NCI-H146 (cell line): ENCODE data around the gene RGR.
A peak's percentile ranks its signal among the peaks of the same experiment; 100 is the strongest.
"Not testable (repeated sequence)": the region's sequence is repeated elsewhere in the genome, so short reads cannot be mapped to it uniquely, and the experiment has no call there.

Experiments
- DNase-seq: peaks from one replicate; lab custom pipeline; 2025; lab: John Stamatoyannopoulos, UW

Gene RGR

DNA sequence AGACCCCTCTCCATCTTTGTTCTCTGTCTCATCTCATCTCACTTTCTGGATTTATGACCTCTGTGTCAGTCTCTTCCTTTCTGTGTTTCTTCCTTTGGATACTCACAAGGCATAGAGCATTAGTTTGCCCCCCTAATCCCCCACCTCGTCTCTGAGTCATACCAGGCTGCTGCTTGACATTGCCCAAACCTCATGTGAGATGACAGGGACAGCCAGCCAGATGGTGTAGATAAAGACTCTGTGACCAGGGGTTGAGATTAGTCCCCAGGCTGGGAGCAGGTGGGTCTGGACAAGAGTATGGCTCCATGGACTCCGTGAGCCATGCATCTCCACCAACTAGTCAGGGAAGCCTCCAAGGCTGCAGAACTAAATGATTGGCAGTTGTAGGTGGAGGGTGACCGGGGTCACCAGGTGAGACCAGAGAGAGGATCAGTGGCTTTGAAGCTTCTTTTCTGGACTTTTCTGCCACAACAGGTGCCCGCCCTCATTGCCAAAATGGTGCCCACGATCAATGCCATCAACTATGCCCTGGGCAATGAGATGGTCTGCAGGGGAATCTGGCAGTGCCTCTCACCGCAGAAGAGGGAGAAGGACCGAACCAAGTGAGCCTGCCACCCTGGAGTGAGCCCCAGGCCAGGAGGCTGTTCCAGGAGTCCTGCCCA is 13.3 kb downstream of the RGR start:
- DNase-seq = no peak

DNA sequence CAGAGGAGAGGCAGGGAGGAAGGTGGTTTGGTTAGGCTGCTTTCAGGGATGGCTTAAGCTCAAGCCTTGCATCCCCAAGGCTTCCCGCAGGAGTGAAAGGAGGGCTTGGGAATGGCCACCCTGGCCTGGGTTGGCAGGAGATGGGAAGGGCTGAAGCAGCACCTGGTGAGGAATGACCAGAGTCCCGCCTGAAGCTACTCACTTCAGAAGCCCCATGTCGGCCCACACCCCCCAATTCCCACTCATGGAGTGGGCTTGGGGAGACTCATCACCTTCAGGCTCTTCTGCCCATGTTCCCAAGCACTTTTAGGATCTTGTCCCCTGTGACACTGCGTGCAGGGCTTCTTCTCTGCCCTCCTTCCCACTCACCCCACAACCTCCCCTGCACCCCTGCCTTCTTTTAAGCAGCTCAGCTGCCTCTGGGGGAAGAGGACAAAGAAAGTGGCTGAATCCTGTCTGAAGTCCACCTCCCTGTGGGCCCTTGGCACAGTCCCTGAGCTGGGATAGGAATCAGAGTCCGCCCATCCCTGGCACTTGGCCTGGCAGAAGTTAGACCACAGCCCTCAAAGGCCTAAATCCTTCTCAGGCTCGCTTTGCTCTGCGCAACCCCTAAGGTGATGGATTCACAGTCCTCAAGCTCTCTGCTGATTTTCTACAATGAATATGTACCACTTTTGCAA is 16.5 kb downstream of the RGR start:
- no peak for DNase-seq

- no peak for DNase-seq
Measured at GRCh38 chr10:84262190-84262956, 17.5 kb downstream of the RGR start.

DNA sequence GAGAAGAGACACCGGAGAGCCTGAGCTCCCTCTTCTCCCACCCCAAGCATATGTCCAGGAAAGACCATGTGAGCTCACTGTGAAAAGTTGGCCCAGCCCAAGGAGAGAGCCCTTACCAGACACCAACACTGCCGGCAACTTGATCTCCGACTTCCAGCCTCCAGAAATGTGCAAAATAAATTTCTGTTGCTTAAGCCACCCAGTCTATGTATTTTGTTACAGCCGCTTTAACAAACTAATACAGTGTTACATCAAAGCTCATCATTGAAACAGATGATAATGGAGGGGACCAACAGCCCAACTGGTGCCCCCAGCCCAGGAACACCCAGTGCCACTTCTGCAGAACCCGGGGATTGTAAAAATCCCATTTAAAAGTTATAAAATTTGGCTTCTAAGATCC is 18.9 kb downstream of the RGR start:
- DNase-seq = no peak

GRCh38 chr10:84264611-84265141 is 19.8 kb downstream of the RGR start:
- peak; percentile 87 for DNase-seq

GRCh38 chr10:84265418-84265817 is 20.6 kb downstream of the RGR start:
- DNase-seq = peak; percentile 95

DNA sequence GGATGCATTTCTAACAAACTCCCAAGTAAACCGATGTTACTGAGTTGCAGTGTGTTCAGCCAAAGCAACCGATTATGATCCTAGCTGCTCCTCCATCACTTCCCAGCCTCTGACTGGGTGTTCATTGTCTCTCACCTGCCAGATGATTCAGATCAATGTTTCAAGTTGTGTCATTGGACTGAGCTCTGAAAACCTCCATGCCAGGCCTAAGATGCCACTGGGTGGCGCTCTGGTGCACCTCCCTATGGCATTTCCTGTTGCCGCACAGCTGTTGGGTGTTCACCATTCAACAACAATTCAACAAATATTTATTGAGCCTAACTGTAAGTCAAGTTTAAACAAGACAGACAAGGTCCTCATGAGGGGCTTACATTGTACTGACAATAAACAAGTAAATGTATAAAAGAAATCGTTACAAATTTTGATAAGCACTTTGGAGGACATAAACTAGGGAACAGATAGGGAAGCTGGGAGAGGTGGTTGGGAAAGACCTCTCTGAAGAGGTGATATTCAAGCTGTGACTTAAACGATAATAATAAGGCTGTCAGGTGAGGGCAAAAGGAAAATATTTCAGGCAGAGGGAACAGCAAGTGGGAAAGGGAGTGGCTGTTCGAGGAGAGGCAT is 22.8 kb downstream of the RGR start:
- peak; percentile 90 for DNase-seq

DNA sequence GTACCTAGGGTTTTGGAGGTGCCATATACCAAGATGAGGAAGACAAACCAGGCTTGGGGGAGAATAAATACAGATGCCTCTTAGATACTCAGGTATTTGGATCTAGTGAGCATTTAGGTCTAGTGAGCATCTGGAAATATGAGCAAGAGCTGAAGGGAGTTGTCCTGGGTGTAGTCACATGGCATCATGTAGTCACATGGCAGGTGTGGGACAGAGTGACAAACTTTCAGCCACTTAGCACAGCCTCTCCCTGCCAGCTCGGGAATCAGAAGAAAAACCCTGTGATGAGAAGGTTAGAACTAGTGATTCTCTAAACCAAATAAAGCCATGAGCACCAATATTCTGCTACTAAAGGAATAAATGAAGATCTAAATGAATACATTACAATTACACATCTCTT is 24.3 kb downstream of the RGR start:
- DNase-seq = peak; percentile 15

DNA sequence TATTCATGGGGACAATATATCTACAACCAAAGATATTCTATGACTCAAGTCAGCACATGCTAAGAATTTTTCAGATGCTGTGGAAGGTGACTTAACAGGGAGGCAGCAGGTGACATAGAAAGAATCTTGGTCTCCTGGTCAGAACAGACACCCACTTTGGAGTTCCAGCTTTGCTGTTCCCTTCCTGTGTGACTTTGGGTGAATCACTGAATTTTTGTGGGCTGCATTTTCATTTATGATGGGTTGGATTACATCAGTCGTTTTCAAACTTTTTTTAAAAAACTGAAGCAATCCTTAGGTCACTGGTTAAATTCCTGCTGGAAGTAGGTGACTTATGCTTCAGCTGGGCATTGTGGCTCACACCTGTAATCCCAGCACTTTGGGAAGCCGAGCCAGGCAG is 24.9 kb downstream of the RGR start:
- no peak for DNase-seq

DNA sequence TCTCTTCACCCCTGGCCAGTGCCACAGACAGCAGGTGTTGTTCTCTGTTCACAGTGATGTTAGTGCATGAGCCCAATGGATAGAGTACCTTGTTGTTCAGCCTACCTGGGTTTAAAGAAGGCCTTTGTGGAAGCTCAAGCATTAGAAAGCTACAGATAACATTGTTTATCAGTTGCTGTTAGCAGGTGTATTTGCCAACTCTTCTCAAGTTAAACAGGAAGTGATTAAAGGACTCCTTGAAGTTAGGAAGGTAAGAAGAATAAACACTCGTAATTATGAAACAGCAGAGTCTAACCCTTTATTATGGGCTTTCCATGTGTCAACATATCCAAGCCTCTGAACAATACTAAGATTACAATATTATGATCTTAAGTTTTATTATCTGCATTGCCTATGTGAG is 25.9 kb downstream of the RGR start:
- peak; percentile 96 for DNase-seq

GRCh38 chr10:84279876-84280475 is 35.1 kb downstream of the RGR start:
- DNase-seq = not testable (repeated sequence)

GRCh38 chr10:84286695-84287094 is 41.8 kb downstream of the RGR start:
- DNase-seq = no peak

DNA sequence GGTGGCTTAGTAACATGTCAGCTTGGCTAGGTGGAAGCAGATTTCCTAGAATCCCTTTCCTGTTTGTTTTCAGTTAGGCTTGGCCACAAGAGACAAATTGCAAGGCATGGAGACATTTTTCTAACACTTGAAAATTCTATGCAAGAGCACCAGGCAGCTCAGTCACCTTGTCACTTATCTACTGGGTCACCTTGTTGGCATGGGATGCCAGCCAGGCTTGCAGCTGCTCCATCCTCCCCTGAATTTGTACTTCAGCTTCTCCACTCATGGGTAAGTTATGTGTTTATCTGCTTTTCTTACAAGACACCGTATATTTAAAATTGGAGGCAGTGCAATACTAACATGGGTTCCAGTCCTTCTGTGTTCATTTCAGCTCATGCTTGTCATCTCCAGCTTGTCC is 43.3 kb downstream of the RGR start:
- DNase-seq = no peak

- DNase-seq = peak; percentile 63
Measured at GRCh38 chr10:84289521-84290200, 44.8 kb downstream of the RGR start.

DNA sequence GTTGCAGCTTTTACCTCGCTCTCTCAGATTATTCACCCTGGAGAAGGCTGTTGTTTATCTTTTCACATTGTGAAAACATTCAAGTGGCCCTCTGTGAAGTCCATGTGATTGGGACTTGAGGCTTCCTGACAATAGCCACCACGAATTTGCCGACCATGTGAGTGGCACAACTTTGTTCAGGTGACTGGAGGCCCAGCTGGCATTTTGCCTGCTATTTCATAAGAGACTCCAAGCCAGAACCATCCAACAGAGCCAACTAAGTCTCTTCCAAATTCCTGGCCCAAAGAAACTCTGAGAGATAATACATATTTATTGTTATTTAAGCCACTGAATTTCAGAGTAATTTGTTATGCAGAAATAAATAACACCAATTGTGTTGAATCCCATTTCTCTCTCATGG is 45.4 kb downstream of the RGR start:
- DNase-seq = no peak

- no peak for DNase-seq
Measured at GRCh38 chr10:84291384-84291783, 46.5 kb downstream of the RGR start.

- no peak for DNase-seq
Measured at GRCh38 chr10:84292502-84292901, 47.6 kb downstream of the RGR start.

GRCh38 chr10:84293171-84293570 is 48.3 kb downstream of the RGR start:
- no peak for DNase-seq

GRCh38 chr10:84293574-84294016 is 48.7 kb downstream of the RGR start:
- peak; percentile 60 for DNase-seq

- no peak for DNase-seq
Measured at GRCh38 chr10:84294766-84295447, 50.1 kb downstream of the RGR start.
